ENCODE measurements around the gene NSD1.
"Not testable (repeated sequence)": the region's sequence is repeated elsewhere in the genome, so short reads cannot be mapped to it uniquely, and the experiment has no call there.

Gene NSD1

DNA sequence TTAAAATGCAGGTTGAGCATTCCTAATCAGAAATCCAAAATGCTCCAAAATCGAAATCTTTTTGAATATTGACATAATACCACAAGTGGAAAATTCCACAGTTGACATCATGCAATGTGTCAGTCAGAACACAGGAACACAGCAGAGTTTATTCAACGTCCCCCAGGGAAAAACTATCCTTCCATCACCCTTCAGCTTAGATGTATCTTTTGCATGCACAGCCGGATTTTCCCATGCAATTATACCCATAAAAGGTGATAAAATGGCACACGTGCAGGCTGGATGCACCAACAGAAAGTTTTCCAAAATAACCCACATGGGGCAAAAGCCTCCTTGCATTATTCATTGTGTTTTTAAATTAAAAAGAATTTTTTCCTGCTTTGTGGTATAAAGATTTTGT is 98.8 kb downstream of the NSD1 start:
- no peak for DNase-seq (ENCODE audit: low read depth)

DNA sequence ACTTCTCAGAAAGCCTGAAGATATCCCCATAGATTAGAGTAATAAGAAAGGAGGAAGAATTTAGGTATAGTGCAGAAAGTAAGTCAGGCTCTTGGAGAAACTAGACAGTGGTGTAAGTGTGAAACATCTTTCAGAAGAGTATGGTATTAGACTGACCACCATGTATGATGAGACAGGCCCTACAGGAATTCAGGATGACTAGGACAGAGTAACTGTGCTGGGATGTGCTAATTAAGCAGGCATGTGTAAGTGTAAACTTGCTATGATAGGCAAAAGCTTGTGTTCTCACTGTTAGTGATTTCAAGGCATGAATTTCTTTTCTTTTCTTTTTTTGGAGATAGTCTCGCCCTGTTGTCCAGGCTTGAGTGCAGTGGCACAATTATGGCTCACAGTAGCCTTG is 99.2 kb downstream of the NSD1 start:
- DNase-seq (ENCODE audit: low read depth) = no peak

DNA sequence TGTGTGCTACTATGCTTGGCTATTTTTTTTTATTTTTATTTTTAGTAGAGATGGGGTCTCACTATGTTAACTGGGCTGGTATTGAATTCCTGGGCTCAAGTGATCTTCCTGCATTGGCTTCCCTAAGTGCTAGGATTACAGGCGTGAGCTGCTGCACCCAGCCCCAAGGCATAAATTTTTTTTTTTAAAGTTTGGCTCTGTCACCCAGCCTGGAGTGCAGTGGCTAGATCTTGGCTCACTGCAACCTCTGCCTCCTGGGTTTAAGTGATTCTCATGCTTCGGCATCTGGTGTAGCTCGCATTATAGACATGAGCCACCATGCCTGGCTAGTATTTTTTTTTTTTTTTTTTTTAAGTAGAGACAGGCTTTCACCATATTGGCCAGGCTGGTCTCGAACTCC is 99.6 kb downstream of the NSD1 start:
- no peak for DNase-seq (ENCODE audit: low read depth)

DNA sequence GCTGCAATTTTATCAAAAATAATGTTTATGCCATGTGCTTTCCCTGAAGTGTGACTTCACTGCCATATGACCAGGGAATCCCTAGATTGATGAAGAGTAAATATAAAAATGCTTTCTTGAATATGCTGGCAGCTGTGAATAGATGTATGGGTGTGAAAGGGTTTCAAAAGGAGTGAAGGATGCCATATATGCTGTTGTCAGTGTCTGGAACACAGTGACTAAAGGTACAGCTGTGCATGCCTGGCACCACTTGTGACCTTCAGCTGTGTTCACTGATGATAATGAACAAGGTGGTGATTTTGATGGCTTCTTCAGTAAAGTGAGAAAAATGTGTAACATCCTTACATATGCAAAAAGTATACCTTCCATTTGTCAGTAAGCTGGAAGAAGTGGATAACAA is 100.2 kb downstream of the NSD1 start:
- DNase-seq (ENCODE audit: low read depth) = no peak

DNA sequence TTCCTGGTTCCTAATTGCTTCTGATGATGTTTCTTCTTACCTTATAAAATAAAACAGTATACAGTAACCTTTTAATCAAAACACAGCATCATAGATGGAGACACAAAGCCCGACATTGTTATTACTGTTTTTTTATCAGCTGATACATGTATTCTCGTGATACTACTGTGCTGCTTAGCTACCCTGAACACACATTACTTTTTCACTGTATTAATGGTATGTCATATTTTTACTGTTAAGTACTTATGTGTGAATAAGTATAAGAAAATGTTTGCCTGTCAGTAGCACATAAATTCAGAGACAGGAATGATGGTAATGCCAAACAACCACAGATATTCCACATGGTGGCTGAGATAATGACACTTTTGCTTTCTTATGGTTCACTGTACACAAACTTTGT is 101.3 kb downstream of the NSD1 start:
- DNase-seq (ENCODE audit: low read depth) = no peak

DNA sequence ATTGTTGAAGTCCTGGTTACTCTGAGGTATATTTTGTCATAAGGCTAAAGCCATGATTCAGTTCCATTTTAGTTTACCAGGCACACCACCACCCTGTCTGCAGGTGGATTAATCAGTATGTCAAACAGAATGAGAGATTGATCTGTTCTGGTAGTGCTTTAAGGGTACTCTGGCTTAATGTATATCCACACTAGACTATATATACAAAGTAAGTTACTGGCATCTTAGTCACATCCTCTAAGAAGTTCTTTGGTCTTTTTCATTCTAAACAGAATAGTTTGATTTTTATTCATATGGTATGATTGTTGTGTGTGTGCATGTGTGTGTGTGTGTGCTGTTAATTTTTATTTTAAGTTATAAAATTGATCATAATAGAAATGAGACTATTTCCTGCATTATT is 108.2 kb downstream of the NSD1 start:
- no peak for DNase-seq (ENCODE audit: low read depth)

DNA sequence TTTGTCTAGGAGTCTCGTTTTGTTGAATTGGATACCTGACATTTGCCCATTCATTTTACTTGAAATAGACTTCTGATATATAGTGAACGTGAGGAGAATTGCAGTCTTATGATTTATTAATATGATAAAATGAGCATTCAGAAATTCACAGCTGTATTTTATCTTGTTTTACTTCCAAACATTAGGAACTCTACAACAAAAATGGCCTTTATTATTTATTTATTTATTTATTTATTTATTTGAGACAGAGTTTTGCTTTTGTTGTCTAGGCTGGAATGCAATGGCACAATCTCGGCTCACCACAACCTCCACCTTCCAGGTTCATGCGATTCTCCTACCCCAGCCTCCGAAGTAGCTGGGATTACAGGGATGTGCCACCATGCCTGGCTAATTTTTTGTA is 108.7 kb downstream of the NSD1 start:
- no peak for DNase-seq (ENCODE audit: low read depth)

DNA sequence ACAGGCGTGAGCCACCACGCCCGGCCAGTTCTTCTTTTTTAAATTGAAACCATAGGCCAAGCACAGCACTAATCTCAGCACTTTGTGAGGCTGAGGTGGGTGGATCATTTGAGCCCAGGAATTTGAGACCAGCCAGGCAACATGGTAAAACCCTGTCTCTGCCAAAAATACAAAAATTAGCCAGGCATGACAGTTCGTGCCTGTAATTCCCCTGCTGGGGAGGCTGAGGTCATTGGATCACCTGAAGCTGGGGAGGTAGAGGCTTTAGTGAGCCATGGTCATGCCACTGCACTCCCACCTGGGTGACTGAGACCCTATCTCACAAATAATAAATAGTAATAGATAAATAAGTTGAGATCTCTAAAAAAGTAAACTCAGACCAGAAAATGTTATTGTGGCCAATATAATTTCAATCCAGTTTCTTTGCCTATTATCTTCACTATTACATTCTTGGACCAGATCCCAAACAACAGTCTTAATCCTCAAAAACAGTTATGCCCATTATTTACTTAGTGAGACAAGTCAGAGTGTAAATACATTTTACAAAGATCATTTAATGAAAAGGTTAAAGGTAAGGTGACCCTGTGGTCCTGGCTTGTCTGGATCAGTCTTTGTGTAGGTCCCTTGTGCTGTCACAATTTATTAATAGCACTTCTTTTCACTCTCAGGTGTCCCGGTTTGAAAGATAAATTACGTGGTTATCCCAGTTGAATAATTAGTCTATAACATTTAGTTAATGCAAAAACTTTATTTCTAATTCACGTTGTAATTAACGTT is 116.4 kb downstream of the NSD1 start:
- no peak for DNase-seq (ENCODE audit: low read depth)

DNA sequence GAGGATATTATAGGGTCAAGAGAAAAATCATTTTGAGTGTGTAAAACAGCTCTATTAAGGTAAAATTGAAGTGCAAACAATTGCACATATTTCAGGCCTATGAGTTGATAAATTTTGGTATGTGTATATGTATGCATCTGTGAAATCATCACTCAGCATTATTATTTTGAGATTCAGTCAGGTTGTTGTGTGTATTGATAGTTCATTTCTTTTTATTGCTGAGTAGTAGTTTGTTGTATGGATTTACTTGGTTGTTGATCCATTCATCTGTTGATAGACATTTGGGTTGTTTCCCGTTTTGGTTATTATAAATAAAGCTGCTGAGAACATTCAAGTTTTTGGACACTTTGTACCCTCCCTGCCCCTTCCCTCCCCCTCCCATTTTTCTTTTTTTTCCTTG is 119.7 kb downstream of the NSD1 start:
- no peak for DNase-seq (ENCODE audit: low read depth)

DNA sequence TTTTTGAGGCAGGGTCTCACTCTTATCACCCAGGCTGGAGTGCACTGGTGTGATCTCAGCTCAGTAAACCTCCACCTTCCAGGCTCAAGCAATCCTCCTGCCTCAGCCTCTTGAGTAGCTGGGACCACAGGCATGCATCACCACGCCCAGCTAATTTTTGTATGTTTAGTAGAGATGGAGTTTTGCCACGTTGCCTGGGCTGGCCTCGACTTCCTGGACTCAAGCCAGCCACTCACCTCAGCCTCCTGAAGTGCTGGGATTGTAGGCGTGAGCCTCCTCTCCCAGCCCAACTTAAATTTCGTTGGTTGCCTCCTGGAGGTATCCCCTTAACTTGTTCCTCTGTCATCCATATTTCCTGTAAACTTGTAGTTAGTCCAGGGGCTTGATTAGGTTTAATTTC is 122.7 kb downstream of the NSD1 start:
- DNase-seq (ENCODE audit: low read depth) = no peak

DNA sequence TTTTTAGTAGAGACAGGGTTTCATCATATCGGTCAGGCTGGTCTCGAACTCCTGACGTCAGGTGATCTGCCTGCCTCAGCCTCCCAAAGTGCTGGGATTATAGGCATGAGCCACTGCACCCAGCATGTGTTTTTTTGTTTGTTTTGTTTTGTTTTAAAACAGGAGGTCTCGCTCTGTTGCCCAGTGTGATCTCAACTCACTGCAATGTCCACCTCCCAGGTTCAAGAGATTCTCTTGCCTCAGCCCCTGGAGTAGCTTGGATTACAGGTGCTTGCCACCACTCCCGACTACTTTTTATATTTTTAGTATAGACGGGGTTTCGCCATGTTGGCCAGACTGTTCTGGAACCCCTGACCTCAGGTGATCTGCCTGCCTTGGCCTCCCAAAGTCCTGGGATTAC is 125.1 kb downstream of the NSD1 start:
- not testable (repeated sequence) for DNase-seq (ENCODE audit: low read depth)

DNA sequence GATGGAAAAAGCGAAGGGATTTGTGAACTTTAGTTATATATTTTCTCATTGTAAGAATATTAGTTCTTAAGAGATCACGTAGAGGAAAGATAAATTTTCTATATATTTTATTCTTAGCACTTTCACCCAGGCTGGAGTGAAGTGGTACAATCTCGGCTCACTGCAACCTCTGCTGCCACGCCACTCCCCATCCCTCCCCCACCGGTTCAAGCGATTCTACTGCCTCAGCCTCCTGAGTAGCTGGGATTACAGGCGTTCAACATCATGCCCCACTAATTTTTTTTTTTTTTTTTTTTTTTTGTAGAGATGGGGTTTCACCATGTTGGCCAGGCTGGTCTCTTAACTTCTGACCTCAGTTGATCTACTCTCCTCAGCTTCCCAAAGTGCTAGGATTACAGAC is 127.4 kb downstream of the NSD1 start:
- DNase-seq (ENCODE audit: low read depth) = no peak

DNA sequence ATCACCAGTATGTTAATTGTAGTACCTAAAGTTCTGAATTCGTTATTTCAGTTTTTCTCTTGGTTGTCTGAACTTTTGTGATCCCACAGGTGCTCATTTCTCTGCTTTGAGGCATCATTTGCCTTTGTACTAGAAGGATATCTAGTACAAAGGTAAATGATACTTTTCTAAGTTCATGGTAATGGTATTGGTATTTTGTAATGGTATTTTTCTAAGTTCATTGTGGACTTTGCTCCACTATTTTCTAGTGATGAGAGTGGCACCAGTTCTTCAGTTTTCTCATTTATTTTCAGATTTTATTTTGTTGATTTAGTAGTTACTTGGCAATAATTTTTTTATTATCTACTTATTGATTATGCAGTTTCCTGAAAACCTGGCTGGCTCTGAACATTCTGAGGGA is 127.9 kb downstream of the NSD1 start:
- DNase-seq (ENCODE audit: low read depth) = no peak

DNA sequence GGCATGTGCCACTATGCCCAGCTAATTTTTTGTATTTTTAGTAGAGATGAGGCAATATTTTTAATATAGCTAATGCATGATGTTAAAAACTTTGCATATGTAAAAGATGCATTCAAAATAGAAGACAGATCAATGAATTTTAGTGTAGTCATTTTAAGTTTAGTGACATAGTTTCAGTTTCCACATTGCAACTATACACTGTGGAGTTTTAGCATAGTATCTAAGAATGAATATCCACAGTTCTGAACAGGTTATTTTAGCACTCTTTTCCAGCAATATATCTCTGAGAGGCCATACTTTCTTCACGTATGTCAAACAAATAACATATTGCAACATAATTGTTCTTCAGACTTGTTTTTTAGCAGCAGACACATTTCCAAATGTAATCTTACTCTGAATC is 130.6 kb downstream of the NSD1 start:
- DNase-seq (ENCODE audit: low read depth) = no peak

DNA sequence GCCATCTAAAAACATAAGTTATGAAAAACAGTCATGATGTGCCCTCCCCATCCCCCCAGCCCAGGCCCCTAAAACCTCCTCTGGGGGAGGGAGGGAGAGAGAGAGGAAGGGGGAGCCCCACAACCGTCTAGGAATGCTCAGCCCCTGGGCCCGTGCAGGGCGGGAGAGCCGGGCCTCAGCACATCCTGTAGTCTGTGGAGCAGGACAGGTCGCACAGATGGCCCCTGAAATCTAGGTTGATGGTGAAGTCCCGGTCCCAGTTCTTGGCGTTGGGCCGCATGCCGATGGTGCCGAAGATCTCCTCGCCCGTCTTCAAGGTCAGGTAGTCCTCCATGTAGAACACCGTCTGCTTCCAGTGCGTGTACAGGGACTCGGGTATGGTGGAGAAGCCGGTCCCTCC is 131.8 kb downstream of the NSD1 start:
- no peak for DNase-seq (ENCODE audit: low read depth)

DNA sequence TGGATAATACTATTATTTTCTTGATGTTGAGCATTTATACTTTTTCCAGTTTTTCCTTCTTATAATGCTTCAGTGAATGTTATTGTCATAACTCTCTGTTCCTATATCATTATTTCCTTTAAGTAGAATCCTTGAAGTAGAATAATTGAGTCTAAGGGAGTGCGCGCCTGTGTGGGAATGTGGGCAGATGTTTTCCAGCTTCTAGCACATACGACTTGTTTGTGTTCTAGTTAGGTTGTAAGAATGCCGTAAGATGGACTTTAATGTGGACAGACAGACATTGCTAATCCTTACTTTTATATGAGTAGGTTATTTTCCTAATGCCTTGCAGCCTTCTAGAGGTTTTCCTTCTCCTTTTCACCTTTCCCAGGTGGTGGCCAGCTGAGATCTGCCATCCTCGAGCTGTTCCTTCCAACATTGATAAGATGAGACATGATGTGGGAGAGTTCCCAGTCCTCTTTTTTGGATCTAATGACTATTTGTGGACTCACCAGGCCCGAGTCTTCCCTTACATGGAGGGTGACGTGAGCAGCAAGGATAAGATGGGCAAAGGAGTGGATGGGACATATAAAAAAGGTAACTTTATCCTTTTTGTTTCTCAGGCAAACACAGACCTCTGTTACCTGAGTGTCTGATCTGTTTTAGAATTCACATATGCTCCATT is 135.8 kb downstream of the NSD1 start:
- DNase-seq (ENCODE audit: low read depth) = no peak

DNA sequence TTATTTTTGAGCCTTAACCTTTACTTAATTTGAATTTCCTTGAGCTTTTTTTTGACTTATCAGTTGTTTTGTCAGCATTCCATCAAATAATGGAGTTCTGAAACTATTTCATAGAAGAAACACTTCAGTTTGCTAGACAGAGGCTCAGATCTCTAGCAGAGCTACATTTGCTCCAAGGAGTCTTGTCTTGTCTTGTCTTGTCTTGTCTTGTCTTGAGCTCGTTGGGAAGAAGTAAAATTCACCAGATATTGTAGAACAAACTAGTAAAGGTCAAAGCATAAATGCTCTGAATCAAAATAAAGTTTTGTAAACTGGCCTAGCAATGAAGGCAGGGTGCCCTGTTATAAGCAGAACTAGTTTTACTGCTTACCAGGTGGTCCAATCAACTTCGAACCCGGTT is 136.4 kb downstream of the NSD1 start:
- no peak for DNase-seq (ENCODE audit: low read depth)

DNA sequence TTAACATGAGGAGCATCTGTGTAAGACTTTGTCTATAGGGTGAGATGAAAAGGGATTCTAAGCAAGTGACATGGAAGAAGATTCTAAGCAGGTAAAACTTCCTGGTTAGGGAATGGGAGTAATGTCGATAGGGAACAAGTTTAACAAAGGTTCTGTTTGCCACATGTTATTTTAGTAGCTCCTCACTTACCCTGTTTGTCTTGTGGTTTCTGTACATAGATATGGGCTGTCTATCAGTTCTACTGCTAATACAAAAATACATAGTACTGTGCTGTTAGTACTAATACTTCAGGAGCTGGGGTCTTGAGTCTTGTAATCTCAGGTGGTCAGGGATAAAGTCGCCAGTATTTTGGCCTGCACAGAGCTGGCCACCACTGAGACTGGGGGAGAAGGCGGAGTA is 137.1 kb downstream of the NSD1 start:
- no peak for DNase-seq (ENCODE audit: low read depth)

DNA sequence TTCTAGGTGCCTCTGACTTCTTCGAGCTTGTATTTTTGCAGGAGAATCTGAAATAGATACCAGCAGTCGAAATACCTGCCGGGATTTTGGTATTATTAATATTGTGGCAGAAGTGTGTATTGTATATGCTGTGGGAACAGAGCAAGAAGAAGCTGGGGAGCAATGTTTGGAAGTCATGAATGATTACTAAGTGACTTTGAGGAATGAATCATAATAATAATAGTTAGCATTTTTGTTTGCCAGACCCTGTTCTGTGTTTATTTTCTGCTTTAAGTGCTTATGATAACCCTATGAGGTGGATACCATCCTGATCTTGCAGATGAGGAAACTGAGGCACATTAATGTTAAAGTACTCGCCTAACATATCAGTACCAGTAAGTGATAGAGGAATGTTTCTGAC is 137.5 kb downstream of the NSD1 start:
- DNase-seq (ENCODE audit: low read depth) = no peak

DNA sequence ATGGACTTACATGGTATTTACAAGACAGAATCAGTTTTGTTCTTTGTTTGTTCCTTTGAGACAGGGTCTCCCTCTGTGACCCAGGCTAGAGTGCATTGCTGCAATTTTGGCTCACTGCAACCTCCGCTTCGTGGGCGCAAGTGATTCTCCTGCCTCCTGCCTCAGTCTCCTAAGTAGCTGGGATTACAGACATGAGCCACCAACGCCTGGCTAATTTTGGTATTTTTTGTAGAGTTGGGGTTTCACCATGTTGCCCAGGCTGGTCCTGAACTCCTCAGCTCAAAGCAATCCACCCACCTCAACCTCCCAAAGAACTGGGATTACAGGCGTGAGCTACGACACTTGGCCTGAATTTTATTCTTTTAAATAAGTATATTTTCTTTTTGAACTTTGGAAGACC is 142.3 kb downstream of the NSD1 start:
- DNase-seq (ENCODE audit: low read depth) = no peak

DNA sequence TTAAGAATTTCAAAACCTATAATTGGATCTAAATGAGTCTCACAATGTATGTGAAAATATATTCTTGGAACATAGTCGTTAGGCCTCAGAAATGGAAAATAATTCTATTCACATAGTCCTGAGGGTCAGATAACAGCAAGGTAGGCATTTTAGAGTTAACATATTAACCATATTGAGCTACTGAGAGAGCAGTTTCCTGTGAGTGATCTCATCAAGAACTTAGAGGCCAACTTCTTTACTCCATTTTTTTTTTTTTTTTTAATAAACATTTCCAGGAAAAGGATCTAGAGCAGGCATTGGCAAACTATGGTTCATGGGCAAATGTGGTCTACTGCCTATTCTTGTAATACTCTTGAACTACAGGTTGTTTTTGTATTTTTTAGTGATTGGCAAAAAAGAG is 143.3 kb downstream of the NSD1 start:
- no peak for DNase-seq (ENCODE audit: low read depth)

DNA sequence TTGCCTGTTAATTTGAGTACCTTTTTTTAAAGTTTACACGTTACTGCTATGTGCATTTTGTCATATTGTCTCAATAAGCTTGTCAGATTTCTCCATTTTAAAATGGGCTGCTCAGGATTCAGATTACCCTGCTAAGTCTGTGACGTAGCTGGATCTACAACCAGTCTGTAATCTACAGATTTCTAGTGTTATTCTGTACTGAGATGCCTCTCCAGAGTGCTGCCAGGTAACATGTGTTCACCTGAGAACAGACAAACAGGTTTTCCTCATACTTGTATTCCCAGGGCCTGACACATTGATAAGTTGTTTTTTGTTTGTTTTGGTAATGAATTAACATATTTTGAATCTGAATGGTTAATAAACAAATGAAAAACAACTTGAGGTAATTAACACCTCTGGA is 154.6 kb downstream of the NSD1 start:
- DNase-seq (ENCODE audit: low read depth) = no peak

DNA sequence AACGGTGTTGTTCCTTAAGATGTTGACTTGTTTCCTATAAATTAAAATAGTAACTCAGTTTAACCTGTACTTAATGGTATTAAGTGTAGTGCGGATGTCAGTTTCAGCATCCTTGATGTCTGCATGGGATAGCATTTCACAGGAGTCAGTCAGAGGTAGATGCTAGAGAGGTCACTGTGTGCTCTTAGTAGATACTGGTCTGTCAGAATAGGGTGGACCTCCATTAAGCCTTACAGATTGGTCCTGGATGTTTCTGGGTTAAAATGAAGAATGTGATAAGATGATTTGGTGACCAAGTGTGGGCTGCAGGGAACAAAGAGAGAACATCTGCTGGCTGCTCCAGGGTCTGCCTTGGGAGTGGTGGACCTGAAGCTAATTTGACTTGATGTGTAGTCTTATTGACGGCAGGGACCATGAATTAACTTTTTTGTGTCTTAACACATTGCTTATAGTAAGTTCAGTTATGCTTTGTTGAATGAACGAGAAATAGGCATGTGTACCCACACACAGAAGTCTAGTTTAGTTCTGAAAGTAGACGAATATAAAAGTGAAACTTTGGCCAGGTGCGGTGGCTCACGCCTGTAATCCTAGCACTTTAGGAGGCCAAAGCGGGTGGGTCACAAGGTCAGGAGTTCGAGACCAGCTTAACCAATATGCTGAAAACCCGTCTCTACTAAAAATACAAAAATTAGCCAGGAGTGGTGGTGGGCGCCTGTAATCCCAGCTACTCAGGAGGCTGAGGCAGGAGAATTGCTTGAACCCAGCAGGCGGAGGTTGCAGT is 157.4 kb downstream of the NSD1 start:
- DNase-seq (ENCODE audit: low read depth) = no peak
